Mesendoderm (in vitro differentiated cells): ENCODE results near the gene FRMD7.
"Not testable (repeated sequence)": the region's sequence is repeated elsewhere in the genome, so short reads cannot be mapped to it uniquely, and the experiment has no call there.

Experiments used
- DNase-seq: peaks from one replicate; pipeline ENCODE4 v3.0.0; 2013
- H2AK5ac ChIP-seq: 2 replicates; pipeline ENCODE4 v1.6.1; 2013; ENCODE audit warnings: low read length, inconsistent platforms
- H2BK120ac ChIP-seq: 2 replicates; pipeline ENCODE4 v1.6.1; 2013; ENCODE audit warnings: low read depth, mild to moderate bottlenecking, low read length, moderate library complexity, mixed read lengths
- H2BK15ac ChIP-seq: replicated peaks from 2 replicates; pipeline ENCODE4 v1.6.1; 2013; ENCODE audit warnings: low read depth, mild to moderate bottlenecking, moderate library complexity
- H2BK5ac ChIP-seq: 2 replicates; pipeline ENCODE4 v1.6.1; 2013; ENCODE audit warnings: low read length, inconsistent platforms
- H3K18ac ChIP-seq: 2 replicates; pipeline ENCODE4 v1.6.1; 2013; ENCODE audit warnings: mild to moderate bottlenecking, low read length, mixed read lengths
- H3K23ac ChIP-seq: one replicate; pipeline ENCODE4 v1.6.1; 2013; ENCODE audit warnings: low read length
- H3K27ac ChIP-seq: 2 replicates; pipeline ENCODE4 v1.5.1; 2013; ENCODE audit warnings: low read depth, mild to moderate bottlenecking, inconsistent platforms, low read length, moderate library complexity
- H3K27me3 ChIP-seq: 2 replicates; pipeline ENCODE4 v1.6.1; 2013; ENCODE audit warnings: low read length, control low read depth, mild to moderate bottlenecking, inconsistent platforms; ENCODE audit not compliant: insufficient read depth, poor library complexity
- H3K36me3 ChIP-seq: 2 replicates; pipeline ENCODE4 v1.6.1; 2013; ENCODE audit warnings: low read length, inconsistent platforms; ENCODE audit not compliant: control insufficient read depth, insufficient read depth
- H3K4ac ChIP-seq: one replicate; pipeline ENCODE4 v1.6.1; 2013; ENCODE audit warnings: low read depth, mild to moderate bottlenecking, low read length, moderate library complexity
- H3K4me1 ChIP-seq: 2 replicates; pipeline ENCODE4 v1.6.1; 2013; ENCODE audit warnings: low read depth, low read length, inconsistent platforms; ENCODE audit not compliant: control insufficient read depth
- H3K4me2 ChIP-seq: 2 replicates; pipeline ENCODE4 v1.6.1; 2013; ENCODE audit warnings: low read length
- H3K4me3 ChIP-seq: 2 replicates; pipeline ENCODE4 v1.5.1; 2013; ENCODE audit warnings: mild to moderate bottlenecking, low read length
- H3K56ac ChIP-seq: one replicate; pipeline ENCODE4 v1.6.1; 2013; ENCODE audit warnings: low read length
- H3K79me1 ChIP-seq: 2 replicates; pipeline ENCODE4 v1.6.1; 2013; ENCODE audit warnings: low read length, inconsistent platforms
- H3K79me2 ChIP-seq: 2 replicates; pipeline ENCODE4 v1.6.1; 2013; ENCODE audit warnings: mild to moderate bottlenecking, low read length; ENCODE audit not compliant: control insufficient read depth, insufficient read depth
- H3K9ac ChIP-seq: 2 replicates; pipeline ENCODE4 v1.6.1; 2013; ENCODE audit warnings: low read length, inconsistent platforms
- H4K5ac ChIP-seq: one replicate; pipeline ENCODE4 v1.6.1; 2013; ENCODE audit warnings: low read length
- H4K8ac ChIP-seq: one replicate; pipeline ENCODE4 v1.6.1; 2013; ENCODE audit warnings: low read depth, mild to moderate bottlenecking, control low read depth, low read length, moderate library complexity
- WGBS: extraction: QIAGEN DNeasy Blood & Tissue Kit; methylation state at CpG from one replicate; pipeline ENCODE4 v1.1.7; 2013; ENCODE audit warnings: low lambda C conversion rate, missing lambda C conversion rate; ENCODE audit not compliant: insufficient coverage; ENCODE audit errors: extremely low coverage; 5-methylcytosine and 5-hydroxymethylcytosine counted together

FRMD7 gene

DNA sequence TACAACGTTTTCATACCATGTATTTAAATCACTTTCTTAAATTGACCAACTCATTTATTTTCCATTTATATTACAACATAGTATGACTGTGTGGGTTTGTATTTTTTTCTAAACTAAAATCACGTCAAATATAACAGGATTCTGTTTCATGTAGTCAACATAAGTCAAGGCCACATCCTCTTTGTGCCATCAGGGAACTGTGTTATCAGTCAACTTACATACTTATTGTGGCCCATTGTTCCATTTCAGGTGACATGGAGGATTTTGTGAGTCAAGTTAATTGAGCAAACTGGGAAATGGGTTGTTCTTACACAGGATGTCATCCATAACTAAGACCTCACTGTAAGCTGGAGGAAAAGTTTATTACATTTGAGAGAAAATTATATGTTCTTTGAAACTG is 68.8 kb downstream of the FRMD7 start:
- H2BK5ac ChIP-seq, result no peak overlapping the region
- no peak overlapping the region for H3K23ac ChIP-seq
- H3K4me2 ChIP-seq, result no peak overlapping the region
- H3K18ac ChIP-seq, result no peak overlapping the region
- H2BK120ac ChIP-seq, result no peak overlapping the region
- H4K8ac ChIP-seq, result no peak overlapping the region
- H4K5ac ChIP-seq, result no peak overlapping the region
- no peak overlapping the region for H3K9ac ChIP-seq
- no peak overlapping the region for H3K56ac ChIP-seq
- WGBS, result no CpG with 5 or more reads among the region's 2 CpGs
- no peak overlapping the region for H2AK5ac ChIP-seq
- no peaks in the 10 kb centered on the region for H3K27me3 ChIP-seq
- no peaks in the 10 kb centered on the region for H3K79me1 ChIP-seq
- DNase-seq, result no peak
- H2BK15ac ChIP-seq, result no peak overlapping the region
- no peaks in the 10 kb centered on the region for H3K4me1 ChIP-seq
- no peaks in the 10 kb centered on the region for H3K36me3 ChIP-seq
- no peaks in the 10 kb centered on the region for H3K79me2 ChIP-seq
- no peak overlapping the region for H3K4me3 ChIP-seq
- H3K4ac ChIP-seq, result no peak overlapping the region
- H3K27ac ChIP-seq, result no peak overlapping the region

DNA sequence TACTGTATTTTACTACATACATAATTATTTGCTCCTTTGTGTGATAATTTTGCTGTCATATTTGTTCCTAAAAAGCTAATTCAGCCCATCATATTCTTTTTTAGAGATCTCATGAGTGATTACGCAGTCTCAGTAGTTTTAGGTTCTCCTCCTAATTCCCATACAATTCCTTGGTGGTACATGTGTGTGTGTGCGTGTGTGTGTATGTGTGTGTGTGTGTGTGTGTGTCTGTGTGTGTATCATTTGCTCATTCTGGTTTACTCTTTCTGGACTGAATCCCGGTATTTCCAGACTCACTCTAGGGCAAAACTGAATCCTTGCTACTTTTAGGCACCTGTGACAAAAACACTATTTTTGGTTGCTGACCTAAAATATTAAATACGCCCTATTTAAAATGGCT is 69.8 kb downstream of the FRMD7 start:
- Histone ChIP-seq H3K4me3 (no peak overlapping the region), H3K9ac (no peak overlapping the region)

DNA sequence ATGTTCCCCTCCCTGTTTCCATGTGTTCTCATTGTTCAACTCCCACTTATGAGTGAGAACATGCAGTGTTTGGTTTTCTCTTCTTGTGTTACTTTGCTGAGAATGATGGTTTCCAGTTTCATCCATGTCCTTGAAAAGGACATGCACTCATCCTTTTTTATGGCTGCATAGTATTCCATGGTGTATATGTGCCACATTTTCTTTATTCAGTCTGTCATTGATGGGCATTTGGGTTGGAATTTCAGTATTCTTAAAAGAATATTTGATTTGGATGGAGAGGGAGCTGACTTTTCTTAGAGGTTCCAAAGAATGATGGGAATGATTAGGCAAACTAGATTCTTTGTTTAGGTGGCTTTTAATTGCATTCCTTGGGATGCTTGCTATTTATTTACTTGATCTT is 76.0 kb downstream of the FRMD7 start:
- H3K18ac ChIP-seq, result not testable (repeated sequence)

More for the DNA sequence above, 69.8 kb downstream of the FRMD7 start:
- no CpG with 5 or more reads among the region's 4 CpGs for WGBS
- Histone ChIP-seq H4K8ac (no peak overlapping the region), H2BK5ac (no peak overlapping the region), H3K36me3 (no peaks in the 10 kb centered on the region), H3K79me2 (no peaks in the 10 kb centered on the region), H2BK120ac (no peak overlapping the region), H3K4ac (no peak overlapping the region), H2BK15ac (no peak overlapping the region), H3K56ac (no peak overlapping the region), H3K27me3 (no peaks in the 10 kb centered on the region), H3K4me1 (no peaks in the 10 kb centered on the region), H4K5ac (no peak overlapping the region), H3K18ac (no peak overlapping the region), H3K4me2 (no peak overlapping the region), H2AK5ac (no peak overlapping the region), H3K27ac (no peak overlapping the region), H3K23ac (no peak overlapping the region), H3K79me1 (no peaks in the 10 kb centered on the region)
- DNase-seq, result no peak

DNA sequence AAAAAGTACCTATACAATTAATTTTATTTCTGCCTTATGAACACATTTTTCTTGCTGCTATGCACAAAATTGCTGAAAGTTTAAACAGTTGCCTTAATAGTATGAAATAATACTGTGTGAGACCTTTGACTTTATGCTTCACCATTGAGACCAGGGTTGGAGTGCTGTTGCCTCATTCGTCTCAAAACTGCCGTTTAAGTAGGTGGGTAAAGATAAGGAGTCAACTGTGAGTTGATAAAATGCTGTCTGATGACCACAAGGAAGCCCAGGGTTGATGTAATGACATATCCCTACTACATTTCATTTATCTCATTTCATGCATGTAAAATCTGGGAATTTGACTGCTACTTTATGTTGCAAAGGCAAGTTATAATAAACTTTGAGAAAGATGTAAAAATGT is 81.3 kb downstream of the FRMD7 start:
- Histone ChIP-seq H3K4me2 (no peak overlapping the region), H3K79me1 (no peaks in the 10 kb centered on the region), H3K18ac (no peak overlapping the region), H3K56ac (no peak overlapping the region), H2BK120ac (no peak overlapping the region), H3K9ac (no peak overlapping the region), H3K4me1 (peaks cover 2% of the 10 kb centered on the region), H3K36me3 (no peaks in the 10 kb centered on the region), H3K4ac (no peak overlapping the region), H3K4me3 (no peak overlapping the region), H4K5ac (no peak overlapping the region), H2AK5ac (no peak overlapping the region), H3K27ac (no peak overlapping the region), H3K23ac (no peak overlapping the region), H4K8ac (no peak overlapping the region), H2BK15ac (no peak overlapping the region), H3K27me3 (no peaks in the 10 kb centered on the region), H2BK5ac (no peak overlapping the region), H3K79me2 (peaks cover 2% of the 10 kb centered on the region)
- DNase-seq, result peak; percentile 42
- no CpG with 5 or more reads among the region's 2 CpGs for WGBS

More for the DNA sequence above, 76.0 kb downstream of the FRMD7 start:
- not testable (repeated sequence) for H4K8ac ChIP-seq, H3K27ac ChIP-seq, H3K4me1 ChIP-seq, H2BK120ac ChIP-seq, H3K23ac ChIP-seq, H2AK5ac ChIP-seq, H3K79me2 ChIP-seq, DNase-seq, H3K4me3 ChIP-seq, H4K5ac ChIP-seq, H3K56ac ChIP-seq, H3K4ac ChIP-seq, H3K4me2 ChIP-seq, H3K79me1 ChIP-seq, H2BK5ac ChIP-seq, H3K27me3 ChIP-seq, H3K9ac ChIP-seq, H3K36me3 ChIP-seq, H2BK15ac ChIP-seq

DNA sequence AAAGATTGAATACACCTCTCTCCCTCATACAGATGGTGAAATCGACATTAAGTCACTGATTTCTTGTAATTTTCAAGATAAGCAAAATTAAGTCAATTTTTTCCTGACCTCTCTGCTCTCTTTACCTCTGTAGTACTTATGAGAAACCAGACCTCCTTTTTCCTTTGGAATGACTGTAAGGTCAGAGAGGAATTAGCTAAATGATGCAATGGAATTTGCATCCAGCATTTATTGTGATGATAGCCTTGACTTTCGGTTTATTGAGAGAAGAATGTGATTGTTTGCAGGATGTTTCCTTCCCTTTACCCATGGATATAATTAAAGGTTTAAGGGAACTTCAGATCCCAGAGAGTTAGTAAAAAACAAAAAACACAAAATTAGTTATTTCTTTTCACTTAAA is 82.4 kb downstream of the FRMD7 start:
- Histone ChIP-seq H3K36me3 (no peaks in the 10 kb centered on the region), H3K4me3 (no peak overlapping the region), H3K27me3 (no peaks in the 10 kb centered on the region), H3K56ac (no peak overlapping the region), H2BK15ac (no peak overlapping the region), H3K4ac (no peak overlapping the region), H3K79me2 (peaks cover 2% of the 10 kb centered on the region), H3K18ac (no peak overlapping the region), H4K8ac (no peak overlapping the region), H3K9ac (no peak overlapping the region), H3K4me1 (peaks cover 2% of the 10 kb centered on the region), H3K27ac (no peak overlapping the region), H2BK120ac (no peak overlapping the region), H2AK5ac (no peak overlapping the region), H2BK5ac (no peak overlapping the region), H3K23ac (no peak overlapping the region), H3K79me1 (no peaks in the 10 kb centered on the region), H4K5ac (no peak overlapping the region), H3K4me2 (no peak overlapping the region)
- no CpG with 5 or more reads among the region's 2 CpGs for WGBS
- DNase-seq, result peak; percentile 55

DNA sequence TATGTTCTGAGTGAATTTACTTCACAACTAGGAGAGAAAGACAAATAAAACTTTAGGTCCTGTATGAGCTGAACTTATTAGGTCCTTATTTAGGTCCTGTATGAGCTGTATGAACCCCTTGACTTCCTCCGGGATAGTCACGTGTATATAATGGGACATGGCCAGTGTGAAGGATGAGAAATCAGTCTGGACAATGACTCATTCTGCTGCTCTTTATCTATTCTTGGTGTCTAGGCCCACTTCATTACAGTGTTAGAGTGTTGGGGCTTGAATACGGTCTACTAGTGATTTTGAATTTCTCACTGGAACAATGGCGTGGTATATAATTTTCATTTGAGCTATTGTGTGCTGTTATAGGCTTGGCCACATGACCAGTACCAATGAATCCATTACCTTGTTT is 82.9 kb downstream of the FRMD7 start:
- Histone ChIP-seq H3K27me3 (no peaks in the 10 kb centered on the region), H3K23ac (no peak overlapping the region), H3K4me1 (peaks cover 2% of the 10 kb centered on the region), H3K4me2 (no peak overlapping the region), H3K56ac (no peak overlapping the region), H3K9ac (no peak overlapping the region), H3K79me1 (no peaks in the 10 kb centered on the region), H2BK5ac (no peak overlapping the region), H3K79me2 (peaks cover 2% of the 10 kb centered on the region), H3K36me3 (no peaks in the 10 kb centered on the region), H3K27ac (no peak overlapping the region), H3K18ac (no peak overlapping the region), H4K5ac (no peak overlapping the region), H2AK5ac (no peak overlapping the region), H2BK120ac (no peak overlapping the region), H4K8ac (no peak overlapping the region), H2BK15ac (no peak overlapping the region), H3K4me3 (no peak overlapping the region), H3K4ac (no peak overlapping the region)
- DNase-seq, result no peak
- WGBS, result no CpG with 5 or more reads among the region's 4 CpGs
